Peyer's patch (tissue), 4 donors: ENCODE data around the gene PCDHB16.
"Not testable (repeated sequence)": the region's sequence is repeated elsewhere in the genome, so short reads cannot be mapped to it uniquely, and the experiment has no call there.

Experiments
- CTCF ChIP-seq, 6 experiments: fragments of 450-650 bp in 4 of 6; fragments of 200-600 bp in 2 of 6; sonication (generic) in 1 of 6; IDR thresholded peaks; one replicate each; pipeline ENCODE4 v1.5.1; 2017 to 2019; ENCODE audit warnings: antibody characterized with exemption in 6 of 6, mild to moderate bottlenecking in 3 of 6, moderate library complexity in 1 of 6
- POLR2A ChIP-seq, 2 donors: fragments of 450-650 bp; IDR thresholded peaks; one replicate each; pipeline ENCODE4 v1.5.1; 2017; ENCODE audit warnings: antibody characterized with exemption in 2 of 2, mild to moderate bottlenecking in 2 of 2, moderate library complexity in 2 of 2

GRCh38 chr5:141189131-141189530 lies 6.9 kb downstream of the PCDHB16 start:
- not testable (repeated sequence) for TF ChIP-seq CTCF, POLR2A (IDR thresholded peaks at IDR 0.05)
